NCI-H2227 (cell line): ENCODE data around the gene PIAS1.
"Not testable (repeated sequence)": the region's sequence is repeated elsewhere in the genome, so short reads cannot be mapped to it uniquely, and the experiment has no call there.

Experiments used
- DNase-seq: peaks from one replicate; lab custom pipeline; 2025; ENCODE audit not compliant: unreplicated experiment; lab: John Stamatoyannopoulos, UW

Gene PIAS1

GRCh38 chr15:68034081-68034480 is 20.0 kb upstream of the PIAS1 start:
- DNase-seq, result no peak

DNA sequence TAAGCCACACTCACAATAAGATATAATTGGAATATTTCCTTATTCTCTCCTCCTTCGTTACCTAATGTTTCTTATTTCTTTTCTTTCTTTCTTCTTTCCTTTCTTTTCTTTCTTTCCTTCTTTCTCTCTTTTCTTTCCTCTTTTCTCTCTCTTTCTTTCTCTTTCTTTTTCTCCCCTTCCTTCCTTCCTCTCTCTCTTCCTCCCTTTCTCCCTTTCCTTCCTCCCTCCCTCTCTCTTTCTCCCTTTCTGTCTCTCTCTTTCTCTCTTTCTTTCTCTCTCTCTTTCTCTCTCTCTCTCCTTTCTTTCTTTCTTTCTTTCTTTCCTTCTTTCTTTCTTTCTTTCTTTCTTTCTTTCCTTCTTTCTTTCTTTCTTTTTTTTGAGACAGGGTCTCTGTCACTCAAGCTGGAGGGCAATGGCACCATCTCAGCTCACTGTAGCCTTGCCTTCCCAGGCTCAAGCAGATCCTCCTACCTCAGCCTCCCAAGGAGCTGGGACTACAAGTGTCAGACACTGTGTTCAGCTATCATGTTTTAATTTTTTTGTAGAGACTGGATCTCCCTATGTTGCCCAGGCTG is 19.3 kb upstream of the PIAS1 start:
- DNase-seq, result no peak

GRCh38 chr15:68038246-68038645 is 15.9 kb upstream of the PIAS1 start:
- no peak for DNase-seq

- no peak for DNase-seq
These were observed 14.0 kb upstream of the PIAS1 start for GRCh38 chr15:68040144-68040543.

DNA sequence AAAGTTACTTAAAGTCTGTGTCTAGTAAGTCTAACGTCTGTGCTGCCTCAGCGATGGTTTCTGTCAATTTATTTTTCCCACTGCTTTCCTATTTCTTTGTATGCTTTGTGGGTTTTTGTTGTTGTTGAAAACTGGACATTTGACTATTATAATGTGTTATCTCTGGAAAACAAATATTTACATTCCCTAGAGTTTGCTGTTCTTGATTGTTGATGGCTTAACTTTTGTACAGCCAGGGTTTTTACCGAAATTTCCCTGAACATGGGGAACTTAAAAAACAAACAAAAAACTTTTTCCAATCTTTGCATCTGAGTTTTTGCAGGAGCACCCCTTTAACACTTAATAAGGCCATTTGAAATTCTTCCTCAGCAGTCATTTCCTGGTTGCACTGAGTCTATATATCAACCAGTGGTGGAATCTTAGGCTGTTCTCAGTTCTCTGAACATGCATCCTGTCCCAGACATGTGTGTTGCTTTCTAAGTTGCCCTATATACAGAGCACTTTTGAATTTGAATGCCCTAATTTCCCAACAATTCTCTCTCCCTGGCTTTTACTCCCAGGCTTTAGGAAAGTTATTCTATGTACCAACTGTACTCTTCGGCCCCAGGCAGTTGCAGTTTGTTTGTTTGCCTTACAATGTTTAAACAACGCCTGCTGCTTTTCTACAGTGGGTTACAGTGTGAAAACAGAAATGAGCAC is 11.8 kb upstream of the PIAS1 start:
- no peak for DNase-seq

GRCh38 chr15:68042855-68043222 is 11.3 kb upstream of the PIAS1 start:
- DNase-seq, result no peak

- no peak for DNase-seq
These were observed 8.5 kb upstream of the PIAS1 start for GRCh38 chr15:68045289-68046265.

- no peak for DNase-seq
These were observed 6.3 kb upstream of the PIAS1 start for GRCh38 chr15:68047826-68048225.

DNA sequence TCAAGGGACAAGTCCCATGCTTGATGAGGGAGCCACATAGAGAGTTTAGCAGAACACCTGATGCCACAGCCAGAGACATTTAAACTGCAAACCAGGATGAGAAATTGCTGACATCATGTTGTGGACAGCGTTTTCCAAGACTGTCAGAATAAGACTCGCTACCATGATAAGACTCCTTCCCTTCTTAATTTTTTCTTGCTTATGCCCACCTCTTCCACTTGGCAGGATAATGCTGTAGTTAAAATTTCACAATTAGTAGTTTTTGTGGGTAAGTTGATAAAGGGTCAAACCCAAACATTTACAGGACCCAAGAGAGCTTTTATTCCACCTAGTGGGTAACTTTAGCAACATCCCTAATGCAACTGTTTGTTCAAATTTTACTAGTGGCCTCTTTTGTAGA is 3.0 kb upstream of the PIAS1 start:
- DNase-seq, result no peak

DNA sequence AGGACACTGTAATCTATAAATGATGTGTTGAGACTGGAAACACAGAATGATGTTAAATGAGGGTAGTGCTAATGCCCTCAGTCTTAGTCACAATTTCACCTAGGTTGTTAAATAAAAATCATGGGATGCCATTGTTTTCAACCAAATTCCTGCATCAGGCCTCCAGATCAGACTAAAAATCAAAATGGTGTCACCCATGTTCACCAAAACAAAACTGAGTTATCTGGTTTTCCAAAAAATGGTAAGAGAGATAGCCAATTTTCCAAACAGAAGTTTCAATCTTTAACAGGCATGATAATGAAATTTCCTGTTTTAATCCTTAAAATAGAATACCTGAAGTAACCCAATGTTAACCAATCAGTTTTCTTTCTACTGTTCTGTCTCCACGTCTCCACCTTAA is 2.2 kb upstream of the PIAS1 start:
- no peak for DNase-seq

GRCh38 chr15:68052431-68052830 is 1.7 kb upstream of the PIAS1 start:
- DNase-seq, result no peak

GRCh38 chr15:68053001-68053400 is 1.1 kb upstream of the PIAS1 start:
- no peak for DNase-seq

- DNase-seq, result peak; percentile 56
These were observed 611 bp downstream of the PIAS1 start for GRCh38 chr15:68054628-68055223.

DNA sequence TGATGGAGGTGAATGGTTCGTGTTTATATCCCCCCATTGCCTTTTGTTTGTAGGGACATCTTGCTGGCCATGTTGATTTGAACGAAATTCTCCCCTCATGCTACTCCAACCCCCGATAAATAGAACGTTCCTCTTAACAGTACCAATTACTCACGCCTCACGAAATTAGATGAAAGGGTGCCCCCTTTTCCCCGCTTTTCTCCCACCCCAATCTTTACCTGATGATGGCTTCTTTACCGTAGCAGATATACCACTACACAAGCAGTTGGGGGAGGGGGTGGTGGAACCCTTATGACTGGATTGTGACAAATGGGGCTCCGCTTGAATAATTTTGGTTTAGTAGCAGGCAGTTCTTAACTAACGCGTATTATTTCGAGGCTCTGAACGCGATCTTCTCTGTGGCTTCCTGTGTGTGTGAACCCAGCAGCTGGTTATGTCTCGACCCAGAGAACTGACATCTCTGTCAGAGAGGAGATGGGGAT is 1.1 kb downstream of the PIAS1 start:
- DNase-seq, result peak; percentile 45

GRCh38 chr15:68056097-68056865 is 2.2 kb downstream of the PIAS1 start:
- DNase-seq, result no peak

DNA sequence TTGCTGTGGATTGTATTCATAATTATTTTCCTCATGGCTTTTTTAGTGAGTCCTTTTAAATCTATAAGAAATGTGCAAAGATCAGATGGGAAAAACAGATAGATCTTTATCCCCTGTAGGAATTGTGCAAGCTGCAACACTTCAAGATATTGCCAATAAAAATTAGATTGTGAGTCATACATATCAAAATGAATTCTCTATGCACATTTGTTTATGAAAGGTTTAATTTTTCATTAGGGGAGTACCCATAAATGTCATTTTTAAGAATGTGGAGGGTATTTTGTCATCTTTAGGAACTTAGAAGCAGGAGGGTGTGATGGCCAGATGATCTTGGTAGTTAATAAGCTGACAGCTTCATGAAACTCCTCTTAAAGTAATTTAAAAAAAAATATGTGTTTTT is 2.9 kb downstream of the PIAS1 start:
- no peak for DNase-seq

DNA sequence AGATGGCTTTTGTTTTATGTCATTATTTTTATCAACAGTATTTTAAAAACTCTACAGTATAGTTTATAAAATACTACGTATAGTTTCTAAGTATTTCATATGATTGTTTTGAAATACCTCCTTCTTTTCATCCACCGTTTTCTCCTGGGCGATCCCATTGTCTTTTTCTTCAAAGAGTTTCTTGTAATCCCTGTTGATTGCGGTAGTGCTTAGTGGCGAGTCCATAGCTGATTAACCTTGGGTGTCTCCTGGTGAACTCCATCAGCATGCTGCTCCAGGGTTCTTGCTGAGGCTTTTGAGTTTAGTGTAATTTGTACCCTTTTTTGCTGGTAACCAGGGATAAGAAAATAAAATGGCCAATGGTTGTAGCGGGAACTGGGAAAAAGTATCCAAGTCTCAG is 3.6 kb downstream of the PIAS1 start:
- DNase-seq, result no peak

GRCh38 chr15:68058970-68059369 is 4.9 kb downstream of the PIAS1 start:
- not testable (repeated sequence) for DNase-seq

DNA sequence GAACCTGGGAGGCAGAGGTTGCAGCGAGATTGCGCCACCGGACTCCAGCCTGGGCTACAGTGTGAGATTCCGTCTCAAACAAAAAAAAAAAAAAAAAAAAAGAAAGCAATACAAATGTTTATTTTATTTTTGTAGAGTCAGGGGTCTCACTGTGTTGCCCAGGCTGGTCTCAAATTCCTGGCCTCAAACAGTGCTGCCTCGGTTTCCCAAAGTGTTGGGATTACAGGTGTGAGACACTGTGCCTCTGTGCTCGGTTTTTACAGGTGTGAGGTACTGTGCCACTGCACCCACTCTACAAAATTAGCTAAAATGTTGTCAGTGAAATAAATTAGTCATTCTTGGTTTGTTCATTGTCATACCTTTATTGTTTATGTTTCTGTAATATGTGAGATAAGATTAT is 5.5 kb downstream of the PIAS1 start:
- no peak for DNase-seq

GRCh38 chr15:68061171-68061570 is 7.1 kb downstream of the PIAS1 start:
- no peak for DNase-seq

DNA sequence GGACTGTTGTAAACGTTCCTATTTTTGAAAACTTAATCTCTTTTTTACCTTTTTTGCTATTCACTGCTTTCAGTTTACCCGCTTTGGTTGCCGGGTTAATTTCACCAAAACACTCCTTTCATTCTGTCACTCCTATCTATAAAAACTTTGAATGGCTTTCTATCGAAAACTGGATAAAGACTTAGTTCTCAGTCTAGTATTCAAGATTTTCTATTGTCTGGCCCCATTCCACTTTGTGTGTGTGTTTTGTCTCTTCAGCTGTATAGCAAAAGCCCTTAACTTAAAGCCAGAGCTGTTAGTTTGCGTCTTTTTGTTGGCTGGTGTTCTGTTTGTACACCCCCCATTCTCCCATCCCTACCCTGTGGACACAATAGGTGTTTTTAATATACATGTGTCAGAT is 7.5 kb downstream of the PIAS1 start:
- DNase-seq, result no peak
